Stimulated activated CD4-positive, alpha-beta T cell treated with anti-CD3 and anti-CD28 coated beads, Interleukin-4, amount 100 ng/mL, for 48 hours (primary cell): ENCODE measurements around the gene ARRDC5.
"Not testable (repeated sequence)": the region's sequence is repeated elsewhere in the genome, so short reads cannot be mapped to it uniquely, and the experiment has no call there.

ENCODE experiments used
- DNase-seq, 2 donors: peaks; one replicate each; pipeline ENCODE4 v3.0.0-alpha.2; 2020; ENCODE audit warnings: low read depth in 2 of 2

Gene ARRDC5

DNA sequence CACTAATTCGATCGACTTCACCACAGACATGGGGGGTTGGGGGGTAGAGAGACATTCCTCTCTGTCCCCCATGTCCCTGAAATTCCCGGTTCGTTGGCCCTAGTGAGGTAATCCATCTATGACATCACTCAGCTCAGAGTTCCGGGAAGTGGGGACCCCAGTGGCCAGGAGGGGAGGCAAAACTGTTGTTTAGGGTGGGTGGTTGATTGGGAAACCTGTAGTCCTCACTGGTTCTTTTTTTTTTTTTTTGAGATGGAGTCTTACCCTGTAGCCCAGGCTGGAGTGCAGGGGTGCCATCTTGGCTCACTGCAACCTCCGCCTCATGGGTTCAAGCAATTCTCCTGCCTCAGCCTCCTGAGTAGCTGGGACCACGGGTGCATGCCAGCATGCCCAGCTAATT, at the start of gene ARRDC5:
Gene ARRDC5 (minus strand): TSS at position 101 of the 400 bp plus-strand sequence. CDS start 71 bp downstream, at position 30.
- no peak for DNase-seq

- no peak for DNase-seq
Observed at GRCh38 chr19:4951656-4952055, 49.0 kb upstream of the ARRDC5 start.

DNA sequence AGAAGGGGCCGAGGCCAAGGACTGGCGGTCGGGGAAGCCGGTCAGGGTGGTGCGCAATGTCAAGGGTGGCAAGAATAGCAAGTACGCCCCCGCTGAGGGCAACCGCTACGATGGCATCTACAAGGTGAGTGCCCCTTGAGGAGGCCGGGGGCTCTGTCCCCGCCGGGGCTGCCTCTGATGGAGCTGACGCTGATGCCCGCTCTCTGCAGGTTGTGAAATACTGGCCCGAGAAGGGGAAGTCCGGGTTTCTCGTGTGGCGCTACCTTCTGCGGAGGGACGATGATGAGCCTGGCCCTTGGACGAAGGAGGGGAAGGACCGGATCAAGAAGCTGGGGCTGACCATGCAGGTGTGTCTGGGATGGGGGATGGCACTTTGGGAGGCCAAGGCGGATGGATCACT, 48.0 kb upstream of the ARRDC5 start:
- not testable (repeated sequence) for DNase-seq

DNA sequence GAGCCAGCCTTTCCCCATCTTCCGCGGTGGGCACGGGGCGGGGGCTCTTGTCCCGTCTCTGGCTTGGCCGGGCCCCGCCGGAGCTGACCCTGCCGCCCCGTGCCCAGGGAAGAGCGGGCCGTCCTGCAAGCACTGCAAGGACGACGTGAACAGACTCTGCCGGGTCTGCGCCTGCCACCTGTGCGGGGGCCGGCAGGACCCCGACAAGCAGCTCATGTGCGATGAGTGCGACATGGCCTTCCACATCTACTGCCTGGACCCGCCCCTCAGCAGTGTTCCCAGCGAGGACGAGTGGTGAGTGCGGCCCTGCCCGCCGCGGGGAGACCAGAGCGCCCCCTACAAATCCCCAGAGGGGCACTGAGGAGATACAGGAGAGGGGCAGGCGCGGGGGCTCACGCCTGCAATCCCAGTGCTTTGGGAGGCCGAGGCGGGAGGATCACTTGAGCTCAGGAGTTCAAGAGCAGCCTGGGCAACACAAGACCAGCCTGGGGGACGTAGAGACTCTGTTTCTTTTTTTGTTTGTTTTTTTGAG, 39.0 kb upstream of the ARRDC5 start:
- DNase-seq, result not testable (repeated sequence)

- DNase-seq, result no peak
Observed at GRCh38 chr19:4939466-4939865, 36.8 kb upstream of the ARRDC5 start.

DNA sequence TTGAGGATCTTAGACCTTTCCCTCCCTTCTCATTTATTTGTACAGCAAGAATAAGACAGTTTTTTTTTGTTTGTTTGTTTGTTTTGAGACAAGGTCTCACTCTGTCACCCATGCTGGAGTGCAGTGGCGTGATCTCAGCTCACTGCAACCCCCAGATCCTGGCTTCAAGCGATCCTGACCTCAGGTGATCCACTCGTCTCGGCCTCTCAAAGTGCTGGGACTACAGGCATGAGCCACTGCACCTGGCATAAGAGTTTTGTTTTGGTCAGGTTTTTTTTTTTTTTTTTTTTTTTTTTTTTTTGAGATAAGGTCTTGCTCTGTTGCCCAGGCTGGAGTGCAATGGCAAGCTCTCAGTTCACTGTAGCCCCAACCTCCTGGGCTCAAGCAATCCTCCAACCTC, 35.8 kb upstream of the ARRDC5 start:
- DNase-seq, result not testable (repeated sequence)

- DNase-seq, result no peak
Observed at GRCh38 chr19:4937060-4937459, 34.4 kb upstream of the ARRDC5 start.

DNA sequence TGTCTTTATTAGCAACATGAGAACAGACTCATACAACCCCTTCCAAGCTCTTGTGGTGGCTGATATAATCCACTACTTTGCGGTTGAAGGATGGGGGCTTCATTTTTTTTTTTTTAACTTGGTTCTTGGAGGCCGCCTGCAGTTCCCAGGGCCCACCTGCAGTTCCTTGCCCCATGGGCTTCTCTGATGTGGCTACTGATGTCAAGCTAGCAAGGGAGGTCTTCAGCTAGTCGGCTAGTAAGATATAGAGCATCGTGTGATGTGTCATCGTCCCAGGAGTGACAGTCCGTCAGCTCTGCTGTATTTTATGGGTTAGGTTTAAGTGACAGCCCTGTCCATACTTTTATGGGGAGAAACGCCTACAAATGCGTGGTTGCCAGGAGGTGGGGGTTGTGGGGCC, 32.7 kb upstream of the ARRDC5 start:
- no peak for DNase-seq

- no peak for DNase-seq
Observed at GRCh38 chr19:4933528-4933927, 30.8 kb upstream of the ARRDC5 start.

- DNase-seq, result no peak
Observed at GRCh38 chr19:4932711-4933110, 30.0 kb upstream of the ARRDC5 start.

DNA sequence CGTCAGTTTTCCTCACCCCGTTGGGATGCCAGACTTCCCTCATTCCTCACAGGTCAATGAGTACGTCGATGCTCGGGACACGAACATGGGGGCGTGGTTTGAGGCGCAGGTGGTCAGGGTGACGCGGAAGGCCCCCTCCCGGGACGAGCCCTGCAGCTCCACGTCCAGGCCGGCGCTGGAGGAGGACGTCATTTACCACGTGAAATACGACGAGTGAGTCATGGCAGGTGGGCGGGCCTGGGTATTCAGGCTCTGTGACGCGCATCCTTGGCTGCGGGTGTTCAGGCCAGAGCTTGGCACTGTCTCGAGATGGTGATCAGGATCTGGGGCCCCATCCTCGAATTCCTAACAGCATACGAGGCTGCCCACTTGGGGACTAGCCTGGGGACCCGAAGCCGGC, 28.0 kb upstream of the ARRDC5 start:
- DNase-seq, result no peak

- no peak for DNase-seq
Observed at GRCh38 chr19:4929186-4929585, 26.5 kb upstream of the ARRDC5 start.

DNA sequence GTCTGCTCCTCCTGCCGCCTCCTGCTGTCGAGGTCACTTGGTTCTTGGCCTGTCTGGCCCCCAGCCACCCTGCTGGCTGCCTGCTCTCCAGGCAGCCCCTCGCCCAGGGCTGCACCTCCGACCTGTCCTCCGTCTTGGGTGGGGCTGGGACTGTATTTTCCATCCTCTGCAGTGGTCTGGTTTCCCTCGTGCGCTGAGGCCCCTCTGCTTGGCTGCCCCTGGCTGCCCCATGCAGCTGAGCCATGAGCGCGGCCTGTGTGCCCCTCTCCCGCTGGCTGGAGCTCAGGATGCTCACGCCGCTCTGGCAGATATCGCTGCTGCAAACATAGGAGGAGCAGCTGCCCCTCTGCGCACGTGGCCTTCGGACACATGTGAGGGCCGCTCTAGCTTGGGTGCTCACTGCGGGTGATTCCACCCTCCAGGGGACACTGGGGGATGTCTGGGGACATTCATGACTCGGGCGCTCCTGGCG, 20.6 kb upstream of the ARRDC5 start:
- no peak for DNase-seq

GRCh38 chr19:4922530-4923275, 20.0 kb upstream of the ARRDC5 start:
- no peak for DNase-seq

DNA sequence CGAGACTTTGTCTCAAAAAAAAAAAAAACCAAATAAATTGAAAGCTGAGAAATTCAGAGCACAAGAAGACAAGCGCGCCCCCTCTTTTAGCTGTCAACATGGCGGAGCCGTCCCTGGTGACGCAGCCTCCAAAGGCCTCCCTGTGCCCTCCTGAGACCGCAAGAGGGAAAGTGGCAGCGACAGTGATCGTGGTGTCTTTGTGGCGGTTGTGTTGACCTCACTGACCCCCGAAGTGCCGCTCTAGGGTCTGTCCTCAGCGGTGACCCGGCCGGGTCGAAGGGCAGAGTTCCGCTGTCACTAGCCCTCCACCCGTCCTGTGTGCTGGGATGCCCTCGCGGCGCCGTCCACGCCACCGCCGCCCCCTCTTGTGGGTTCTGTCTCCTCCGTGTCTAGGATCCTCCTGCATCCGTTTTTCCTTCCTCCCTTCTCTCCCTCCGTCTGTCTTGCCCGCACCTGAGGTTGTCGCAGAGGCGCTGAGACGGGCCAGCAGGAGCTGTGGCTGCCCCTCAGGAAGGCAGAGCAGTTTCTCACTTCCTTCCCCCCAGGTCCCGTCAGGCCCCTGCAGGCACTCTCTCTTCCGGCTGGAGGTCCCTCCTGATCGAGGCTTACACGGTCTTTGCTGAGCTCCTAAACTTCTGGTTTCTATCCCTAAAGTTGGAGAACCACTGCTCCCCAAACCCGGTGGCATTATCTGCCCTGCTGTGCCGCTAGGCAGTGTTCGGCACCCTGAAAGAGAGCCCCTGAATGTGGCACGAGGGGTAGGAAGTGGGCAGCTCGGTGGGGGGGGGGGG, 13.8 kb upstream of the ARRDC5 start:
- DNase-seq, result no peak

- DNase-seq, result peak; percentile 60 to 63
Observed at GRCh38 chr19:4914736-4915501, 12.2 kb upstream of the ARRDC5 start.

DNA sequence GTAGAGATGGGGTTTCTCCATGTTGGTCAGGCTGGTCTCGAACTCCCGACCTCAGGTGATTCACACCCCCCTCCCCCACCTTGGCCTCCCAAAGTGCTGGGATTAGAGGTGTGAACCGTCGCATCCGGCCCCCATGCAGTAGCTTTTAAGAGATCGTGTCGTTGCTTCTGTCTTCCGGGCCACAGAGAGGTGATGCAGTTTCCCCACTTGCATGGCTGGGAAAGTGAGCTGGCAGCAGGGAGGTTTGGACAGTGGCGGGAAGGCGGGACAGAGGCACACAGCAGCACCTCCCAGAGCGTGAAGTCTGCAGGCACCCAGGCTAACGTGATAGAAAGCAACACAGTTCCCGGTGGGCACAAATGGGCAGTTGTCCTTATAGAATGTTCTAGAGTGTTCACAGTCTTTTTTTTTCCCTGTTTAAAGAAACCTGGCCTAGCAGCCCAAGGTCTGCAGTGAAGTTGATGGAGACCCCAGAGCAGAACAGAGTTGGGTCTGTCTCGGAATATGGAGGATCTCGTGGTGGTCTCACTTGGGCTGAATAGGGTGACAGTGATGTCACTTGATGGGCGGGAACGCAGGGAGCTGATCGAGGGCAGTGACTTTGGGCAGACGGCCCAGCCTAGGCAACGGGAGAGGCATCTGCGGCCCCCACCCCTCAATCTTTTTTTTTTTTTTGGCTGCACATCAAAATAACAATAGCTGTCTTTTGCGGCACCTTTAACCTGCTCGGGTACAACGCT, 11.5 kb upstream of the ARRDC5 start:
- peak in 1 of 2 donors; percentile 12 for DNase-seq

GRCh38 chr19:4911786-4912672, 9.3 kb upstream of the ARRDC5 start:
- peak; percentile 64 to 66 for DNase-seq

DNA sequence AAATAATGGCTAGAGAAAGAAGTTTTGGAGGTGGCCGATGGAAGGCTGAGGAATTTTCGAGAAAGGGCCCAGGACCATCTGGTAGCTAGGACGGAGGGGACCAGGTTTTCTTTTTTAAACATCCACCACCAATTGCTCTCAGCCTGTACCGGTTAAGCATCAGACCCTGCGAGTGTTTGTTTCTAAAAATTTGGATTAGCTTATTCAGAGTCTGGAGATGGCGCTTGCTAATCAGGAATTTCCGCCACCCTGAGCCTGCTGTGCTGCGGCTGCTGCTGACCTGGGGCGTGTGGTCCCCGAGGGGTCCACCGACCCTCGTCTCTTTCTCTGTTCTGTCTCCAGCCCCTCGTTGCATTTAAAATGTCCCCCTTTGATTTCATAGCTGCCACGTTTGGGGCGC, 8.6 kb upstream of the ARRDC5 start:
- DNase-seq, result no peak

GRCh38 chr19:4910594-4911281, 8.0 kb upstream of the ARRDC5 start:
- DNase-seq, result no peak
